KOPT-K1 (cell line): ENCODE measurements around the gene LENG9.

ENCODE experiments used
- H3K27ac ChIP-seq: fragments of 200-600 bp; sonication (generic); 2 replicates; pipeline ENCODE4 v1.5.1; 2016; ENCODE audit warnings: antibody characterized with exemption, mild to moderate bottlenecking, low read depth, low read length; ENCODE audit not compliant: poor library complexity, severe bottlenecking
- H3K36me3 ChIP-seq: fragments of 200-600 bp; sonication (generic); 2 replicates; pipeline ENCODE4 v1.5.1; 2017; ENCODE audit warnings: antibody characterized with exemption, mild to moderate bottlenecking, low read length, moderate library complexity; ENCODE audit not compliant: insufficient read depth
- H3K9me3 ChIP-seq: fragments of 200-600 bp; sonication (generic); 2 replicates; pipeline ENCODE4 v1.5.1; 2017; ENCODE audit warnings: antibody characterized with exemption, low read length, mild to moderate bottlenecking; ENCODE audit not compliant: insufficient read depth, poor library complexity, severe bottlenecking

LENG9 gene

GRCh38 chr19:54416695-54417491 is 46.7 kb downstream of the LENG9 start:
- H3K9me3 ChIP-seq = no peaks in the 10 kb centered on the region
- no peaks in the 10 kb centered on the region for H3K36me3 ChIP-seq
- H3K27ac ChIP-seq = no peak overlapping the region

GRCh38 chr19:54415901-54416673 is 47.5 kb downstream of the LENG9 start:
- Histone ChIP-seq H3K27ac (no peak overlapping the region), H3K36me3 (no peaks in the 10 kb centered on the region), H3K9me3 (no peaks in the 10 kb centered on the region)

- Histone ChIP-seq H3K9me3 (no peaks in the 10 kb centered on the region), H3K27ac (no peak within 1 kb of the TSS), H3K36me3 (no peaks in the 10 kb centered on the region)
These were observed 48.2 kb downstream of the LENG9 start, which contains the start of gene TTYH1 for GRCh38 chr19:54415208-54415900. Gene TTYH1 (plus strand): TSS chr19:54415464. CDS start chr19:54415553, 89 bp downstream.

- H3K36me3 ChIP-seq = no peaks in the 10 kb centered on the region
- H3K27ac ChIP-seq = no peak overlapping the region
- H3K9me3 ChIP-seq = no peaks in the 10 kb centered on the region
These were observed 49.4 kb downstream of the LENG9 start for GRCh38 chr19:54414156-54414555.

- peaks cover 11% of the 10 kb centered on the region for H3K9me3 ChIP-seq
- H3K27ac ChIP-seq = no peak overlapping the region
- no peaks in the 10 kb centered on the region for H3K36me3 ChIP-seq
These were observed 50.7 kb downstream of the LENG9 start for GRCh38 chr19:54412877-54413276.
